HG02970 (cell line): Measurements from ENCODE around the gene OCRL.

Source experiments
- ATAC-seq: cut with Tn5 transposase; IDR thresholded peaks from one replicate; pipeline ENCODE4 v1.9.1; 2021; ENCODE audit warnings: mild to moderate bottlenecking, moderate library complexity, moderate number of reproducible peaks; ENCODE audit not compliant: unreplicated experiment, low FRiP score

OCRL gene

GRCh38 chrX:129581904-129582303 lies 41.8 kb downstream of the OCRL start:
- no peak for ATAC-seq

- ATAC-seq: no peak
Measured at GRCh38 chrX:129585167-129585566, 45.1 kb downstream of the OCRL start.

GRCh38 chrX:129585691-129586090 lies 45.6 kb downstream of the OCRL start:
- ATAC-seq: no peak

GRCh38 chrX:129586446-129586845 lies 46.4 kb downstream of the OCRL start:
- no peak for ATAC-seq

GRCh38 chrX:129590596-129590995 lies 50.5 kb downstream of the OCRL start:
- no peak for ATAC-seq

- no peak for ATAC-seq
Measured at GRCh38 chrX:129593137-129593536, 53.1 kb downstream of the OCRL start.

GRCh38 chrX:129594781-129595180 lies 54.7 kb downstream of the OCRL start:
- no peak for ATAC-seq

- ATAC-seq: no peak
Measured at GRCh38 chrX:129596077-129596476, 56.0 kb downstream of the OCRL start.

GRCh38 chrX:129597905-129598304 lies 57.8 kb downstream of the OCRL start:
- no peak for ATAC-seq

GRCh38 chrX:129599499-129599898 lies 59.4 kb downstream of the OCRL start:
- no peak for ATAC-seq

GRCh38 chrX:129599996-129600395 lies 59.9 kb downstream of the OCRL start:
- ATAC-seq: no peak

- no peak for ATAC-seq
Measured at GRCh38 chrX:129600981-129601424, 60.9 kb downstream of the OCRL start.

- no peak for ATAC-seq
Measured at GRCh38 chrX:129606918-129607317, 66.9 kb downstream of the OCRL start.

- no peak for ATAC-seq
Measured at GRCh38 chrX:129608496-129608895, 68.4 kb downstream of the OCRL start.

- ATAC-seq: no peak
Measured at GRCh38 chrX:129609395-129609794, 69.3 kb downstream of the OCRL start.

- ATAC-seq: no peak
Measured at GRCh38 chrX:129612396-129612795, 72.3 kb downstream of the OCRL start.

GRCh38 chrX:129613596-129613995 lies 73.5 kb downstream of the OCRL start:
- ATAC-seq: no peak

GRCh38 chrX:129614481-129615255 lies 74.6 kb downstream of the OCRL start:
- ATAC-seq: no peak

GRCh38 chrX:129617420-129617819 lies 77.4 kb downstream of the OCRL start:
- ATAC-seq: no peak

- no peak for ATAC-seq
Measured at GRCh38 chrX:129618997-129619396, 78.9 kb downstream of the OCRL start.

- no peak for ATAC-seq
Measured at GRCh38 chrX:129622757-129623301, 82.8 kb downstream of the OCRL start.

- no peak for ATAC-seq
Measured at GRCh38 chrX:129626026-129626425, 86.0 kb downstream of the OCRL start.
